ENCODE results near the gene LGALS1.

DNA sequence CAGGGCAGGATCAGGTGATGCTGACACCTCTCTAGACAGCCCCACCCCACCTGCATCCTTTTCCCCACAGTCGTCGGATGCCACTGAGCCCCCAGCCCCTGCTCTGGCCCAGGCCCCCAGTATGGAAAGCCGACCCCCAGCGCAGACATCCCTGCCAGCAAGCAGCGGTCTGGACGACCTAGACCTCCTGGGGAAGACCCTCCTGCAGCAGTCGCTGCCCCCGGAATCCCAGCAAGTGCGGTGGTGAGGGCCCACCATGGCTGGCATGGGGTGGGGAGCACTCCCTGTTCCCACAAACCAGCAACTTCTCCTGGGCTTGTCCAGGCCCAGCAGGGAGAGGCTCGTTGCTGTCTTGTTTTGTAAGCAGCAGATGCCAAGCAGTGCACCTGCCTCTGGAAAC, 45.5 kb upstream of the LGALS1 start:
- TF ChIP-seq, protein P1, sequence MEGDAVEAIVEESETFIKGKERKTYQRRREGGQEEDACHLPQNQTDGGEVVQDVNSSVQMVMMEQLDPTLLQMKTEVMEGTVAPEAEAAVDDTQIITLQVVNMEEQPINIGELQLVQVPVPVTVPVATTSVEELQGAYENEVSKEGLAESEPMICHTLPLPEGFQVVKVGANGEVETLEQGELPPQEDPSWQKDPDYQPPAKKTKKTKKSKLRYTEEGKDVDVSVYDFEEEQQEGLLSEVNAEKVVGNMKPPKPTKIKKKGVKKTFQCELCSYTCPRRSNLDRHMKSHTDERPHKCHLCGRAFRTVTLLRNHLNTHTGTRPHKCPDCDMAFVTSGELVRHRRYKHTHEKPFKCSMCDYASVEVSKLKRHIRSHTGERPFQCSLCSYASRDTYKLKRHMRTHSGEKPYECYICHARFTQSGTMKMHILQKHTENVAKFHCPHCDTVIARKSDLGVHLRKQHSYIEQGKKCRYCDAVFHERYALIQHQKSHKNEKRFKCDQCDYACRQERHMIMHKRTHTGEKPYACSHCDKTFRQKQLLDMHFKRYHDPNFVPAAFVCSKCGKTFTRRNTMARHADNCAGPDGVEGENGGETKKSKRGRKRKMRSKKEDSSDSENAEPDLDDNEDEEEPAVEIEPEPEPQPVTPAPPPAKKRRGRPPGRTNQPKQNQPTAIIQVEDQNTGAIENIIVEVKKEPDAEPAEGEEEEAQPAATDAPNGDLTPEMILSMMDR (optimal IDR thresholded peaks at IDR 0.05 in 1 of 3, IDR thresholded peaks at IDR 0.05 in 1 of 3, conservative IDR thresholded peaks at IDR 0.05 in 1 of 3; ENCODE audit: extremely low read depth in 1 of 3, insufficient read depth in 2 of 3, low read length in 3 of 3), result no peak
- TF ChIP-seq EZH2 (IDR thresholded peaks at IDR 0.05; ENCODE audit: low read length), result no peak

All from keratinocyte (primary cell).